ENCODE results near the gene C1QB. TPM values are rescaled to one million over a fixed set of nuclear protein-coding genes. Genes with fewer than 3 reads are reported as not detected.
"Not testable (repeated sequence)": the region's sequence is repeated elsewhere in the genome, so short reads cannot be mapped to it uniquely, and the experiment has no call there.

The C1QB gene
- total RNA-seq, 1 experiment from 2014 or later: not detected

DNA sequence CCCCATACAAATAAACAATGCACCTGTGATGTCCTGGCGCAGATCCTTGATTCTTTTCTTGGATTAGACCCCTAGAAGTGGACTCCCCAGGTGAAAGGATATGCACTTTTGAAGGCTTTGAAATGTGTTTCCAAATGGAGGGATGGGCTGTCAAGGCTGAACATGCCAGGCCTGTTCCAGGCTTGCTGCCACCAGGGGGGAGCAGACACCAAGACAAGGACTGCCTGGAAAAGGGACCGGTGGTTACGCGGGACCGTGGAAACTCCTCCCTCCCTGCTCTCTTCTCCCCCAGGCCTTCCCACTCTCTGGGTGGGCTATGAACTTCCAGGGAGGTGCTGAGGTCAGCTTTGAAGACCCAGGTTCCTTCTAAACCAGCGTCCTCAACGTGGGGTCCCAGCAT, 12.7 kb downstream of the C1QB start:
- peak; percentile 52 for DNase-seq (ENCODE audit: low read depth)

DNA sequence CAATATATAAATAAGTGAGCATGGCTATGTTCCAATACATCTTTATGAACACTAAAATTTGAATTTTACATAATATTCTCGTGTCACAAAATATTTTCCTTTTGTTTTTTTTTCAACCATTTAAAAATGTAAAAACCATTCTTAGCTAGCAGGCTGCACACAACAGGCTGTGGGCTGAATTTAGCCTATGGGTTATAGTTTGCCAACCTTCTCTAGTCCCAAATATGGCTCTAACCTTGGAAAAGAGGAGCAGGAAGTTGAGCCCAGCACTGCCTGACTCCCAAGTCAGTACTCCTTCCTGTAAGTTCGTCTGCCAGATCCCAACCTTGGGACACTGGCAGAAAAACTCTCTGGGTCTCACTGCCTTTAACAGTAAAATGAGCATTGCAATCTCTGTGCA, 13.4 kb downstream of the C1QB start:
- DNase-seq (ENCODE audit: low read depth): no peak

DNA sequence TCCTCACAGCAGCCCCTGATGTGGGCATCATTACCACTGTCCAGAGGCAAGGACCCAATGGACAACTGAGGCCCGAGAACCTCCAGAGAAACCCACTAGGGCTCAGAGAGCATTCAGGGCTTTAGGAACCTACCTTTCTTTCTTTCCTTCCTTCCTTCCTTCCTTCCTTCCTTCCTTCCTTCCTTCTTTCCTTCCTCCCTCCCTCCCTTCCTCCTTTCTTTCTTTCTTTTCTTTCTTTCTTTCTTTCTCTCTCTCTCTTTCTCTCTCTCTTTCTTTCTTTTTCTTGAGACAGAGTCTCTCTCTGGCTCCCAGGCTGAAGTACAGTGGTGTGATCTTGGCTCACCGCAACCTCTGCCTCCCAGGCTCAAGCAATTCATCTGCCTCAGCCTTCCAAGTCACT, 15.8 kb downstream of the C1QB start:
- DNase-seq (ENCODE audit: low read depth): not testable (repeated sequence)

GRCh38 chr1:22670352-22670975, 17.4 kb downstream of the C1QB start:
- DNase-seq (ENCODE audit: low read depth): no peak

DNA sequence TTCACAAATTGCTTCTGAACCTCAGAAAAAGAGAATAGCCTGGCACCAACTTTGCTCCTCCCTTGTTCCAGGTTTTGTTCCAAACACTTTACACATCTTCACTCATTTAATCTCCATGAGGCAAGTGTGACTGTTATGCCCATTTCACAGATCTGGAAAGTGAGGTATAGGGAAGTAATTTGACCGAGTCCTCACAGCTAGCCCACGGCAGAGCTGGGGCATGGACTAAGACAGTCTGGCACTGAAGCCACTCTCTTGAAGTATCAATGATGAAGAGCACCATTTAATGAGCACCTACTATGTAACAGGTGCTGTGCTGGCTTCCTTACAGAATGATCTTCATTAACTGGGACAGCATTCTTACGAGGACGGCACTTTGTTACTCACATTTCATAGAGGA, 19.0 kb downstream of the C1QB start:
- no peak for DNase-seq (ENCODE audit: low read depth)

GRCh38 chr1:22673486-22674409, 20.7 kb downstream of the C1QB start:
- DNase-seq (ENCODE audit: low read depth): peak; percentile 72

DNA sequence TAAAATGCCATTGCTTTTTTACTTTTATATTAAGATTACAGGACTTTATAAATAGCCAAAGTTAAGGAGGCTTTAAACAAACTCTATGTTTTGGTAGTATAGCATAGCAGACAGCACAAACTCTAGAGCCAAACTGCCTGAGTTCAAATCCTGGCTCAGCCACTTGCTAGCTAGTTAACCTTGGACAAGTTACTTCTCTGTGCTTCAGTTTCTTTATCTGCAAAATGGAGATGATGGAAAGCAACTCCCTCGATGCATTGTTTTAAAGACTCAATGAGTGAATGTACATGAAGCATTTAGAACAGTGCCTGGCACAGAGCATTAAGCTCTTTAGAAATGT, 21.3 kb downstream of the C1QB start:
- no peak for DNase-seq (ENCODE audit: low read depth)

DNA sequence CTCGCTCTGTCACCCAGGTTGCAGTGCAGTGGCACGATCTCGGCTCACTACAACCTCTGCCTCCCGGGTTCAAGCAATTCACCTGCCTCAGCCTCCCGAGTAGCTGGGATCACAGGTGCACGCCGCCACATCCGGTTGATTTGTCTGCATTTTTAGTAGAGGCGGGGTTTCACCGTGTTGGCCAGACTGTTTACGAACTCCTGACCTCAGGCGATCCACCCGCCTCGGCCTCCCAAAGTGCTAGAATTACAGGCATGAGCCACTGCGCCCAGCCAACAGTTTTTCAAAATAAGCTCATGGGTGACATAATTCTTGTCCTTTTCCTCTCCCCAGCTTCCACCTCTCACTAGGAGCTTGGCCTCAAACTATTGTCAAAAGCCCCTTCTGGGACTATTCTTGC, 23.1 kb downstream of the C1QB start:
- not testable (repeated sequence) for DNase-seq (ENCODE audit: low read depth)

DNA sequence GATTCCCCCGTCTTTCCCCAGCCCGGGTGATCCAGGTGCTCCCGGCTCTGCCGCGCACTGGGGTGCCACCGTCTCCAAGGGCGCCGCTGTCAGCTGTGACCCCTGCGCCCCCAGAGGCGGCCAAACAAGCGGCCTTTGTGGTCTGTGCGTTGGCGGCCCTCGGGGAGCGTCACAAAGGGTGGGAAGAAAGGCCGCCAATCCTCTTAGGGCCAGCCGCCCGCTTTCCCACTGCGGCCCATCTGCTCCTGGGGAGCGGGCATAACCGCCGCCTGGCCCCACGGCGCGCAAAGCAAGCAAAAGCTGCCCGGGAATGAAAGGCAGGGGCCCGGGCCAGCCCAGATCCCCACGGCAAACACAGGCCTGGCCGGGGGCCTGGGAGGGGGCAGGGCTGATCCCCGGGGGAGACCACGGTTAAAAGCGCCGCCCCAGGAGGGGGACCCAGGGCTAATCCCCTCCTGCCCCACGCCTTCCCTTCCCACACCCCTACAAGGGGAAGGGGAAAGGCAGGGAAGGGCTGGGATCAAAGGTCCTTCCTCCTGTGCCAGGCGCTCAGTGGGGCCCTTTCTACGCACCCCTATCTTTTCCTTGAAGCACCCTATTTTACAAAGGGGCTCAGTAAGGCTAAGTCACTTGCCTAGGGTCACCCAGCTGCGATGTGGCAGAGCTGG, 24.0 kb downstream of the C1QB start:
- DNase-seq (ENCODE audit: low read depth): no peak

DNA sequence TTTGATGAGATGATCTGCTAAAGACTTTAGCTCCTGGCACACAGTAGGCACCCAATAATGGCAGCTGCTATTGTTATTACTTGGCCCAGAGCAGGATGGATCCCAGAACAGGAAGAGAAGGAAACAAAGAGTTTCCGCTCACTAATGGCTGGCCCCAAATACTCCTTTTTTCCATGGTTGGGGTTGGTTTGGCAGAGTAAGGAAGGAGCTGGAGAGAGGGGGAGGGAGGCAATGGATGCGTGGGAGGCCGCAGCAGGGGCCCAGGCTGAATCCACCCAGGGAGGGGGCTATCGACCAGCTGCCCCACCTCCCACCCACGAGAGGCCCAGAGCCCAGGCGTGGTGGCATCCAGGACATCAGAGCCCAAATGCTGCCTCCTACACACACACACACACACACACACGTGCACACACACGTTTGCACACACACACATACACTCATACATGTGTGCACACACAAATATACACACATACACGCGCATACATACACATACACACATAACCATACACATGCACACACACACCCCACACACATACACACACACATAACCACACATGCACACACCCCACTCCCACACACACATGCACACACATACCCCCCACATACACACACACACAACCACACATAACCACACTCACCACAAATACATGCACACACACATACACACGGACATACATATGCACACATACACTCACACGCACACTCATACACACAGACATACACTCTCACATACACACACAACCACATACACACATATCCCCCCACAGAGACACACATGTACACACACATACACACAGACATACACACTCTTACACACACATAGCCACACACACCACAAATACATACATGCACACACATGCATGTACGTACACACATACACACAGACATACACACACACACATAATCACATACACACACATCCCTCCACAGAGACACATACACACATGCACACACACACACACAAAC, 25.2 kb downstream of the C1QB start:
- DNase-seq (ENCODE audit: low read depth): no peak

DNA sequence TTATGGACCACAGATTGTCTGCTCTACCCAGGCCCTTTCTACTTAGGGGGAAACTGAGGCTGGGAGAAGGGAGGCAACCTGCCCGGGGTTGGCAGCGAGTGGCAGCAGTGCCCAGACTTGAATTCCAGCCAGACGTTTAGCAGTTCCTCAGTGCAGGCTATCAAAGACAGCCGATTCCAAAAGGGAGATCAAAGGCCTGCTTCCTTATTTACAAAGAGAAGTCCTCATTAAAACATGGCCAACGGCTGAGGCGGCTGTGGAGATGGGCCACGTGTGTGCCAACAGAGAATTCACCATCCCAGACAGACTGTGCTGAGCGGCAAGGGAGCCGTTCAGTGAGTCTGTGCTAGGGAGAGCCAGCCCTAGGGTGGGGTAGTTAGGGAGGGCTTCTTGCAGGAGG, 27.7 kb downstream of the C1QB start:
- DNase-seq (ENCODE audit: low read depth): no peak

- DNase-seq (ENCODE audit: low read depth): no peak
These were observed 28.7 kb downstream of the C1QB start for GRCh38 chr1:22681556-22682276.

- DNase-seq (ENCODE audit: low read depth): no peak
These were observed 30.5 kb downstream of the C1QB start for GRCh38 chr1:22683547-22683946.

DNA sequence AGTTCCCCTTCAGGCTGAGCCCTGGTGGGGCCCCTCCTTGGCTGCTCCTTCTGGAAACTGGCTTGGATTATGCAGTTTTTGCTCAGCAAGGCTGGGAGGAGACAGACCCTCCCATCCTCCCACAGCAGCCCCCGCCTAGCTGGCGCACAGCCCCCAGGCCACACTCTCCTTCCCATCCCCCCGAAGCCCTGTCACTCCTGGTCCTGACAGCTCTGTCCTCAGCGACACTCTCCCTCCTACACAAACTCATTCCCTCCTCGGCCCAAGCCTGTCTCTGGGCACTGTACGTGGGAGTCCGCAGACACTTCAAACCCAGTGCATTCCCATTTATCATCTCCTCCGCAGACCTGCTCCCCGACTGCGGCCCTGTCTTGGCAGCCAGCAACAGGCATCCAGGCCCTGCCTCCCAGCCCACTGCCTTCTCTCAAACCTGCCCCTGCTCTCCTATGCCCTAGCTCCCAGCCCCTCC, 32.6 kb downstream of the C1QB start:
- DNase-seq (ENCODE audit: low read depth): no peak

- DNase-seq (ENCODE audit: low read depth): no peak
These were observed 34.2 kb downstream of the C1QB start for GRCh38 chr1:22687191-22687590.

DNA sequence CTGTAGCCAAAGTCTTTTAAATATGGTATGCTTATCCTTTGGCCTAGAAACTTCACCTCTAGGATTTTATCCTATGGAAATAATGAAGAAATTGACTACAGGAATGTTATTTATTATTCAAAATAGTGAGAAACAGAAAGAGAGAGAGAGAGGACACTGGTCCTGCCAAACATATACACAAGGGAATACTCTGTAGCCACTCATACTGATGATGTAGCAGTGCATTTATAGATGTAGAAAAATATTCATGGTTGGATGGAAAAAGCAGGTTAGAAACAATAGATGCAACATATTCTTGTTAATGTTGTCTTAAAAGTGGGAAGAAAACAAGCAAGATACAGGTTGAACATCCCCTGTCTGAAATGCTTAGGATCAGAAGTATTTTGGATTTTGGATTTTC, 35.4 kb downstream of the C1QB start:
- DNase-seq (ENCODE audit: low read depth): no peak

GRCh38 chr1:22689505-22689904, 36.5 kb downstream of the C1QB start:
- peak; percentile 79 for DNase-seq (ENCODE audit: low read depth)

DNA sequence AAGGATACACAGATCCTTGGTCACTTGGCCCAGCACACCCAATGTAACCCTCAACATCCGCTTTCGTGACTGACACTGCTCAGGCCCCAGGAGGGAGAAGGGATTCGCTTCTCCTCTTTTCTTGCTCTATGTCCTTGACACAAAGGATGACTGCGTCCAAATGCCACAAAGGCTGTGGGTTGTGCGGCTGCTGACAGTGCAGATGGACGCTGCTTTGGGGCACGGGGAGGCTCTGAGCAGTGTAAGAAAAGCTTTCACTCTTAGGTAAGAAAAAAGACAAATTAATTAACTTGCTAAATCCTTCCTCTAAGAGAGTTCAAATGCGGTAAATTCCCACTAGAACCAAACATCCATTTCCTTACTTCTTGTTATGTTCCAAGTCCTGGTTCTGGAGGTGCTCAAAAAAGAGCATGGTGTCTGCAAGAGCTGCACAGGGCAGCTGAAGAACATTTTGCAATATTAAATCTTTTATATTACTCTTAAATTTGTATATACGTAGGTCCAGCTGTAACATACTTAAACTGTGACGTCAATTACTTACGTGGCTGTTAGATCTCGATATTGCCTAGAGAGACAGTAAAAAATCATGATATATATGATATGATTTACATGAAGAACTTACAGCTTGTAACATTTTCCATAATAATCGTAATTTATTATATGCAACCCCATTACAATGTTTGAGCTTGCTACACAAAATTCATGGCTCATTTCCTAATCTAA, 38.2 kb downstream of the C1QB start:
- DNase-seq (ENCODE audit: low read depth): no peak

- DNase-seq (ENCODE audit: low read depth): no peak
These were observed 41.1 kb downstream of the C1QB start for GRCh38 chr1:22694172-22694571.

DNA sequence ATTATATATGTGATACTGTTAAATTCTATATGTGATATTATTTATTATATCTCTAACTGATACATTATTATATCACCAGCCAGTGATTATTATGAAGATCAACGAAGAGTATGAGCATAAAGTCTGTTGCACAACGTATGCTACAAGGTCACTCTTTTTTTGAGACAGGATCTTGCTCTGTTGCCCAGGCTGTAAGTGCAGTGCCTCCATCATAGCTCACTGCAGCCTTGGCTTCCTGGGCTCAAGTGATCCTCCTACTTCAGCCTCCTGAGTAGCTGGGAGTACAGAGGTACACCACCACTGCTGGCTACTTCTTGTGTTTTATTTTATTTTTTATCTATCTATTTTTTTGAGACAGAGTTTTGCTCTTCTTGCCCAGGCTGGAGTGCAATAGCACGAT, 43.6 kb downstream of the C1QB start:
- no peak for DNase-seq (ENCODE audit: low read depth)
